HG03378 (cell line): ENCODE results near the gene LPIN1.
"Not testable (repeated sequence)": the region's sequence is repeated elsewhere in the genome, so short reads cannot be mapped to it uniquely, and the experiment has no call there.

Experiments
- ATAC-seq: cut with Tn5 transposase; IDR thresholded peaks from one replicate; pipeline ENCODE4 v1.9.1; 2021; ENCODE audit warnings: mild to moderate bottlenecking, moderate library complexity; ENCODE audit not compliant: unreplicated experiment

The LPIN1 gene

GRCh38 chr2:11829324-11829946 lies 83.0 kb downstream of the LPIN1 start:
- peak; percentile 29 for ATAC-seq

DNA sequence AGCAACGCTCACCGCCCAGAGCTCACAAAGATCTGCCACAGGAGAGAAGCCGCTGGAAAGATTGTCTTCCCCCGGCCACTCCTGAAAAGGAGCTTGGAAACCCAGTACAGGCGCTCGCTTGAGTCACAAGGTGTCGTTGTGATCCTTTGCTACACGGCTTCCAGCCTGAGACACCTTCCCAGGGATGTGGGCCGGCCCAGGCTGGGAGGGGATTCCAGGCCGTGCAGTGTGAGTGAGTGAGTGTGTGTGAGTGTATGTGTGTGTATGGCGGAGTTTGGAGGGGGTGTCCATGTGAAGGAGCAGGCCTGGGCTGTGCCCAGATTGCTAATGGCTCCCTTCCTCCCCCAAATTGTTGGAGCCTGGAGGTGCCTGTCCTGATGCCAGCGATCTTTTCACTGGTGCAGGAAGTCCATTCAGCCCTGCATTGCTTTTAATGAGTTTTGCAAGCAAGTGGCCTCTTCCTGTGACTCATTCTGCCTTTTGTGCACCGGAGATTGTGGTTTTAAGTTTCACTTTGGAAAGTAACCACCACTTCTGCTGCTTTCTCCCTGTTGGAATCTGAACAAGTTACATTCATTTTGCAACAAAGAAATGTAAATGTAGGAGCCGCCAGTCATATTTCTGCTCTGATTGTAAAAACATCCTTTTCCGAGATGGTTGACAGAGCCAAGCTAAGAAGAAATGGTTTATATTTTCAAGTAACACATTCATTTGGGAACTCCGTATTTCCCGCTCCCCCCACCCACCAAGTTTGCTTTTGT lies 83.7 kb downstream of the LPIN1 start:
- peak; percentile 83 for ATAC-seq

DNA sequence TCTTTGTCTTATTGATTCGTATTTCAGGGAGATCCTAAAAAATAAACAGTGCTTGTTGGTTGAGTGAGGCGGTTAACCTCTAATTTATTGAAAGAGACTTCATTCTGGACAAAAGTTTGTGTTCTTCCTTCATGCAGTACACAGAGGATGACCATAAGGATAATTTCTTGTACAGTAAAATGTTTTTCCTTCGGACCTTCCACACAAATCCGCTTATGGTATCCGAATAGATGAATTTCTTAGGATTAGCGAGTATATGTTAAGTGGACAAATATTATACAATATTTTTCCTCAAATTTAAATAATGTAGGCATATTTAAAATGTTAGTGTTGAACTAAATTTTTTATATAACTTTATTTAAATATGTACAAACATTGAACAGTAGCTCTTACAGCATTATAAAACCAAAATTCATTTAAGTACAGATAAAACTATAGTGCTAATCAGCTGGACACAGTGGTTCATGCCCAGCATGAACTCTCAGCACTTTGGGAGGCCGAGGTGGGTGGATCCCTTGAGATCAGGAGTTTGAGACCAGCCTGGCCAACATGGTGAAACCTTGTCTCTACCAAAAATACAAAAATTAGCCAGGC lies 84.4 kb downstream of the LPIN1 start:
- ATAC-seq = no peak

DNA sequence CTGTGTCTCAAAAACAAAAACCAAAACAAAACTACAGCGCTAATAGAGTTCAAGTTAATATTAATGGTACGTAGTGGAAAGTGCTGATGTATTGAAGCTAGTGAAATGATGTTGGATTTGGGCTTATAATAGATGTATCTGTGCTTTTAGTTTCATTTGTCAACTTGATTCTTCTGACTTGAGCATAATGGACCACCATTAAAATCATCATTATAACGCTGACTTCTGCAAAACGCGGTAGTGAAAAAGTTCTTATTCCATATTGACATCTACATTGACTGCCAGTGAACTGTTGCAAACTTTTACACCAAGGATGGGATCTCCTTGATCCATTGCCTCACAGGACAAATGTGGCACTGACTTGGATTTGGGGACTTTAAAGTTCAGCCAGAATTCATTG lies 85.0 kb downstream of the LPIN1 start:
- ATAC-seq = no peak

DNA sequence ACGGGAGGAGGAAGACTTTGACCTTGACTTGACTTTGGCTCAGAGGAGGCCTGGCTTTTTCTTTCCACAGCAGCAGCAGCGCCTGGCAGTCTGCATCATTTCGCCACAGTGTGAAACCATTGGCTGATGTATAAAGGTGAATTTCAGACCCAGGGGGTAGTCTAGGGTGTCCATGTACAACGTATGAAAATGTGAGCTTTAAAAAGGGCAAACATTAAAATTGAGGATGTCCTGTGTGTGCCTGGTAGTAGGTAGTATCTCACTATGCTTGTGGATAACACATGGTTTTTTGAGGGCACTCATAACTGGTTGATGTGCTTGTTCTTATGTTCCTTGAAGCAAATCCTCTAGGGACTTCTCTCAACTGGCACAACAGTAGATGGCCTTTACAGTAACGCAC lies 86.1 kb downstream of the LPIN1 start:
- ATAC-seq = no peak

GRCh38 chr2:11833601-11834000 lies 87.2 kb downstream of the LPIN1 start:
- ATAC-seq = no peak

GRCh38 chr2:11835403-11835802 lies 89.0 kb downstream of the LPIN1 start:
- ATAC-seq = no peak

DNA sequence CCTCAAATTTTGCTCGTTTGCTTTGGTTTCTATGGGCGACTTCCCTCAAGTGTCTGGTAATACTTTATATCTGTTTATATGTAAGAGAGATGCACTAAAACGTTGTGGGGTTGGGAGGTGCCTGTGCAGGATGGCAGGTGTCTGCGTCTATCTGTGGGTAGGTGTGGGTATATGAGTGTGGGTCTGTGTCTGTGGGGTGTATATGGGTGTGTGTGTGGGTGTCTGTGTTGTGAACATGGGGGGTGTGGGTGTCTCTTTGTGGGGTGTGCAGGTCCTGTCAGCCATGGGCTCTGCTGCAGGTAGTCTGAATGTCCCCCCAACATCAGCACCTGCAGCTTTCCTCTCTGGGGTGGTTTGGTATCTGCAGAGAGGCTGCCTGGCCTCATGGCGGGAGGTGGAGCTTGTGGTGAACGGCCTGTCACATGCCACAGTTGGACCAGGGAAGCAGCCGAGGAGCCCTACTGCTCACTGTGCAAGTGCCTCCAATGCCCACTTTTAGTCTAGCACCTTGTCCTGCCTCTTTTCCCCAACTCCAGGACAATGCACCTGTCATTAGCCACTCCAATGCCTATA lies 90.3 kb downstream of the LPIN1 start:
- ATAC-seq = no peak

- no peak for ATAC-seq
These were observed 91.7 kb downstream of the LPIN1 start for GRCh38 chr2:11837875-11838734.

GRCh38 chr2:11839916-11840315 lies 93.5 kb downstream of the LPIN1 start:
- ATAC-seq = no peak

- no peak for ATAC-seq
These were observed 95.9 kb downstream of the LPIN1 start for GRCh38 chr2:11842336-11842735.

GRCh38 chr2:11844798-11845197 lies 98.4 kb downstream of the LPIN1 start:
- not testable (repeated sequence) for ATAC-seq

GRCh38 chr2:11847935-11848334 lies 101.5 kb downstream of the LPIN1 start:
- not testable (repeated sequence) for ATAC-seq

DNA sequence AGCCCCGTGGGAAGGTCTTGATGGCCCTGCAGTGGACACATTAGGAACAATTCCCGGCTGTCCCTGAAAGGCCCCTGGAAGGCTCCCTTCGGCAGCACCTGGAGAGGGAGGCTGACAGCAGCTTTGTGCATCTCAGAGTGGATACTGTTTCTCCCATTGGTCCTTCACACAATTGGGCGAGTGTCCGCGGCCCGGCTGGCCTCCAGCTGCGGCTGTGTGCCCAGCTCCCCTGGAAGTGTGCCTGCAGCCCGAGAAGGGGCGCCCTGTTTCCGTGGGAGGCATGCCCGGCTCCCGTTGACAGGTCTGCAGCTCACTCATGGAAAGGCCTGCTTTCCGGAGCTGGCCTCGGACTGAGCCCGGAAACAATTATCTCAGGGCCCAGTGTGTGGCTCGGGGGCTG lies 103.7 kb downstream of the LPIN1 start:
- no peak for ATAC-seq

DNA sequence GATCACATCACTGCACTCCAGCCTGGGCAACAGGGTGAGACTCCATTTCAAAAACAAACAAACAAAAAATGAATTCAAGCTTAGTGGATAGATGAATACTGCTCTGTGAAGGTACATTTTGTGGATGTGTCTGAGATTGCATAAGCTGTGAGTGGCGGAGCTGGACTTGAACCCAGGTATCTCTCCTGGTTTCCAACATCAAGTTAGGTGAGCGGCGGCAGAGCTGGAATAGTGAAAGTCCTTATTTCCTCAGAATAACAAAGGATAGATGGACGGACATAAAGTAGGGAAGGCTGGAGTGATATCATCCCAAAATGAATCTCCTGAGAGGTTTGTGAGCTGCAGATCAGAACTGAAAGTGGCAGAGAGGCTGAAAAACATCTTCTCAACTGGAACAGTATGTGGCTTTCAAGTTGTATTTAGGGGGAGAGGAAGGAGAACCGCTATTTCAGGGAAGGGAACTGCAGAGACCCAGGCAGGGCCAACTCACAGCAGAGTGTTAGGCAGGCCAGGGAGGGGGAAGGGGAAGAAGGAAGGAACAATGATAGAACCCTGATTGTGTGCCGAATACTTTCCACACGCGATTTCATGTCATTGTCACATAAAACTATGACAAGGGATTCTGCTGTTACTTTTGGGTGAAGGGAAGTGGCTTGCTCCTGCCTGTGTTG lies 106.2 kb downstream of the LPIN1 start:
- no peak for ATAC-seq

GRCh38 chr2:11853197-11853588 lies 106.8 kb downstream of the LPIN1 start:
- ATAC-seq = no peak

DNA sequence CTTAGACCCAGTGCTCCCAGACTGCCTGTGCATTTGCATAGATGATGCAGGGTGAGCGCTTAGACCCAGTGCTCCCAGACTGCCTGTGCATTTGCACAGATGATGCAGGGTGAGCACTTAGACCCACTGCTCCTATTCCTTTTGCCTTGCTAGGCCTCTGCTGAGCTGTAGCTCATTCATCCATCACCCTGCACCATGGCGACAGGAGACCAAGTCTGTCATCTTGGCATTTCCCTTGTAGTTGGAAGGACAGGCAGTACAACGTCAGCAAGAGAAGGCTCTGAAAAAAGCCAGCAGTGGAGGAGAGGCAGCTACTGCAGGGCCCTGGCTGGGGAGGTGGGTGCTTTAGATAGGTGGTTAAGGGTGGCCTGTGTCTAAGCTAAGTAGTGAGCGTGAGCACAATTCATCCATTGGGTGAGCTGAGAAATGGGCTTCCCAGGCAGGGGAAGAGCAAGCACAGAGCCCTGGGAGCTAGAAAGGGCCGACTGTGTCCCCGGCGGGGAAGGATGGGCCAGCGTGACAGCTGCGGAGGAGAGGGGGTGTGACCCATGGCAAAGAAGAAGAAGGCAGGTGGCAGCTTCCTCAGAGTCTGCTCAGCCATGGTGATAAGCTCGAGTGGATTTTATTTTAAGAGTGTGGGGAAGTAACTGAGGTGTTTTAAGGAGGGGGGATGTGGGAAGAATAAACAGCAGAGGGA lies 108.8 kb downstream of the LPIN1 start:
- ATAC-seq = no peak

DNA sequence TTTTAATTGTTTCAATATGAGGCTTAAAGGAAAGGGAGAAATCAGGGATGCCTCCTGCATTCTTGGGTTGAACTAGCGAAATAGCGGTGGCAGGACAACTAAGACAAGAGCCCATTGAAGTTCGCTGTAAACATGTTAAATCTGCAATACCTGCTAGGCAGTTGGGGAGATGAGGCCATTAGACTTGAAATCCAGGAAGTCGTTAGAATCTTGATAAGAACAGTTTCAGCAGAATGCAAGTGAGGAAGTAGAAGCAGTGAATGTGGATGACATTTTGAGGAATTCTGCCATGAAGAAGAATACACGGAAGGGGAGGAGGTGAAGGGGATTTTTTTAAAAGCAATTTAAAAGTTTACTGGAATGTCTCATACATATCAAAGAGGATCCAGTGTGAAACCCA lies 109.7 kb downstream of the LPIN1 start:
- ATAC-seq = no peak

DNA sequence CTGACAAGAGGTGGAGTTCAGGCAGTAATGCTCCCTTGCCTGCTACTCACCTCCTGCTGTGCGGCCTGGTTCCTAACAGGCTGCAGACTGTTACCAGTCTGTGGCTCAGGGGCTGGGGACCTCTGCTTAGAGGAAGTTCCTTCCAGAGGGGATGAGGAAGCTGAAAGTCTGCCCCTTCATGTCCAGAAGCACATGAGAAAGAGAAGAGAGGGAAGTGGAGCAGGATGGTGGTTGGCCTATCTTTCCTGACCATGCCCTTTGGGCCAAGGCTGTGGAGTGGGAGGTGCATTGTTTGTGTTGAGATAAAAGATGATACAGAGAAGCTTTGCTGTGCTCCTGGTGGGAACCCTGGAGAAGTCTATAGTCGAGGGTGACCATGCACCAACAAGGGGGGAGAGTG lies 112.5 kb downstream of the LPIN1 start:
- ATAC-seq = no peak

DNA sequence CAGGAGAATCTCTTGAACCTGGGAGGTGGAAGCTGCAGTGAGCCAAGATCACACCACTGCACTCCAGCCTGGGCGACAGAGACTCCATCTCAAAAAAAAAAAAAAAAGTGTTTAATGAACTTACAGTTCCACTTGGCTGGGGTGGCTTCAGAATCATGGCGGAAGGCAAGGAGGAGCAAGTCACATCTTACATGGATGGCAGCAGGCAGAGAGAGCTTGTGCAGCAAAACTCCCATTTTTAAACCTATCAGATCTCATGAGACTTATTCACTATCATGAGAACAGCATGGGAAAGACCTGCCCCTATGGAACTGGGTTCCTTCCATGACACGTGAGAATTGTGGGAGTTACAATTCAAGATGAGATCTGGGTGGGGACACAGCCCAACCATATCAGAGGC lies 113.5 kb downstream of the LPIN1 start:
- not testable (repeated sequence) for ATAC-seq
